B cell (primary cell): Measurements from ENCODE around the gene PAGE4. TPM values are rescaled to one million over a fixed set of nuclear protein-coding genes. Genes with fewer than 3 reads are reported as not detected.

ENCODE experiments used
- ATAC-seq: fragments of 200-7000 bp; cut with Tn5 transposase; one replicate; pipeline ENCODE4 v1.10.0; 2021; ENCODE audit warnings: low read depth, mild to moderate bottlenecking, moderate number of reproducible peaks, moderate library complexity
- CTCF ChIA-PET: fragments of 350-600 bp; sonication (Branson Sonifier 250); formaldehyde crosslinking; loops from one replicate; lab custom pipeline; 2021; ENCODE audit warnings: antibody characterized with exemption, inconsistent platforms; lab: Charles Lee
- POLR2A ChIA-PET: fragments of 350-600 bp; sonication (Branson Sonifier 250); formaldehyde crosslinking; loops from one replicate; lab custom pipeline; 2021; ENCODE audit warnings: antibody characterized with exemption; lab: Charles Lee
- DNase-seq: peaks from one replicate; pipeline ENCODE4 v3.0.0; 2013
- H2AFZ ChIP-seq: 2 replicates; pipeline ENCODE4 v1.6.1; 2012; ENCODE audit warnings: mild to moderate bottlenecking, low read depth, low read length; ENCODE audit not compliant: insufficient read depth, poor library complexity, severe bottlenecking
- H3K27ac ChIP-seq, 2 donors: 1 replicate in 1 of 2; 2 replicates in 1 of 2; pipeline ENCODE4 v1.5.1; 2012 to 2013; ENCODE audit warnings: low read length in 2 of 2, mild to moderate bottlenecking in 2 of 2, moderate library complexity in 1 of 2
- H3K27me3 ChIP-seq, 4 experiments: fragments of 200-600 bp in 1 of 4; sonication (generic) in 1 of 4; replicated peaks in 1 of 4; 1 replicate in 2 of 4; 2 replicates in 2 of 4; pipeline versions ENCODE4 v1.6.1 to v1.7.0; 2013 to 2016; ENCODE audit warnings: low read length in 3 of 4, mild to moderate bottlenecking in 2 of 4, mixed read lengths in 1 of 4, moderate library complexity in 1 of 4; ENCODE audit not compliant: insufficient read depth in 4 of 4, control insufficient read depth in 3 of 4; ENCODE audit errors: control extremely low read depth in 1 of 4
- H3K36me3 ChIP-seq, 2 experiments: replicated peaks in 1 of 2; 1 replicate in 1 of 2; 2 replicates in 1 of 2; pipeline versions ENCODE4 v1.6.1 to v1.7.1; 2013; ENCODE audit warnings: low read length in 1 of 2; ENCODE audit not compliant: insufficient read depth in 2 of 2, control insufficient read depth in 1 of 2; ENCODE audit errors: control extremely low read depth in 1 of 2, extremely low read depth in 1 of 2
- H3K4me1 ChIP-seq, 2 donors: fragments of 200-600 bp in 1 of 2; sonication (generic) in 1 of 2; 1 replicate in 1 of 2; 2 replicates in 1 of 2; pipeline versions ENCODE4 v1.5.1 to v1.6.1; 2013 to 2017; ENCODE audit warnings: low read length in 2 of 2; ENCODE audit not compliant: control insufficient read depth in 2 of 2, insufficient read depth in 2 of 2
- H3K4me2 ChIP-seq: replicated peaks from 2 replicates; pipeline ENCODE3; 2012; ENCODE audit warnings: mild to moderate bottlenecking, low read depth, low read length; ENCODE audit not compliant: poor library complexity, severe bottlenecking
- H3K4me3 ChIP-seq, 5 experiments: fragments of 200-600 bp in 1 of 5; sonication (generic) in 1 of 5; 1 replicate in 3 of 5; 2 replicates in 2 of 5; pipeline versions ENCODE4 v1.5.1 to v1.7.0; 2011 to 2016; ENCODE audit warnings: low read length in 4 of 5, mild to moderate bottlenecking in 4 of 5, low read depth in 2 of 5, control low read depth in 1 of 5, moderate library complexity in 1 of 5; ENCODE audit not compliant: insufficient read depth in 1 of 5; ENCODE audit errors: control extremely low read depth in 1 of 5, extremely low read depth in 1 of 5
- H3K79me2 ChIP-seq: fragments of 200-600 bp; sonication (generic); one replicate; pipeline ENCODE4 v1.6.0; 2016; ENCODE audit warnings: low read length; ENCODE audit not compliant: control insufficient read depth, insufficient read depth
- H3K9ac ChIP-seq: fragments of 200-600 bp; sonication (generic); 2 replicates; pipeline ENCODE4 v1.6.1; 2017; ENCODE audit warnings: mild to moderate bottlenecking, low read length, moderate library complexity
- H3K9me3 ChIP-seq, 3 donors: one replicate each; pipeline versions ENCODE4 v1.6.1 to v1.7.1; 2013; ENCODE audit warnings: low read length in 2 of 3; ENCODE audit not compliant: control insufficient read depth in 2 of 3, insufficient read depth in 1 of 3; ENCODE audit errors: control extremely low read depth in 1 of 3
- H4K20me1 ChIP-seq: 2 replicates; pipeline ENCODE4 v1.6.0; 2012; ENCODE audit warnings: mild to moderate bottlenecking, low read length; ENCODE audit not compliant: insufficient read depth, control insufficient read depth, poor library complexity, severe bottlenecking
- H3K27ac Mint-ChIP-seq: one replicate; pipeline ENCODE4 v1.8.0; 2021; ENCODE audit warnings: mixed read lengths
- H3K27me3 Mint-ChIP-seq: one replicate; pipeline ENCODE4 v1.8.0; 2021; ENCODE audit warnings: mixed read lengths
- H3K4me1 Mint-ChIP-seq: one replicate; pipeline ENCODE4 v1.8.0; 2021; ENCODE audit warnings: mixed read lengths
- H3K4me3 Mint-ChIP-seq: one replicate; pipeline ENCODE4 v1.8.0; 2021; ENCODE audit warnings: mixed read lengths
- H3K9me3 Mint-ChIP-seq: one replicate; pipeline ENCODE4 v1.8.0; 2022; ENCODE audit warnings: mixed read lengths; ENCODE audit not compliant: insufficient read depth
- CTCF ChIP-seq: fragments of 200-600 bp; IDR thresholded peaks from one replicate; pipeline ENCODE4 v1.8.0; 2022; ENCODE audit warnings: antibody characterized with exemption, mild to moderate bottlenecking
- EZH2 ChIP-seq: IDR thresholded peaks from 2 replicates; pipeline ENCODE4 v1.6.1; 2012; ENCODE audit warnings: borderline replicate concordance, low read depth, mild to moderate bottlenecking, moderate library complexity, low read length; ENCODE audit not compliant: insufficient read depth, poor library complexity, severe bottlenecking
- WGBS: methylation state at CpG from one replicate; pipeline ENCODE4 v1.1.5; 2013; ENCODE audit warnings: missing lambda C conversion rate; ENCODE audit not compliant: insufficient coverage; 5-methylcytosine and 5-hydroxymethylcytosine counted together
- intact Hi-C: fragments of 100-400 bp; cut with micrococcal nuclease; formaldehyde crosslinking; loops from one replicate; pipeline ENCODE4 v1.10.0; 2022
- polyA plus RNA-seq: library from polyadenylated mRNA; depleted of rRNA; stranded (reverse); fragments of >200 nt; gene quantifications from 2 replicates; pipeline ENCODE4 v1.2.3, GENCODE V29; 2012
- total RNA-seq, 2 donors: library from RNA; stranded (reverse); fragments of 120-200 nt in 1 of 2; gene quantifications; 1 replicate in 1 of 2; 2 replicates in 1 of 2; pipeline versions ENCODE4 v1.2.3 to v1.2.4, GENCODE V29; 2013 to 2022

The PAGE4 gene
- total and polyA plus RNA-seq, 2 donors (not counting 1 experiment from before 2014, with no cell fraction given), result not detected

GRCh38 chrX:49859491-49859890 is 30.4 kb downstream of the PAGE4 start:
- Histone ChIP-seq H3K27ac (no peak overlapping the region), H3K4me1 (no peaks in the 10 kb centered on the region), H3K4me2 (no peak overlapping the region), H3K79me2 (no peaks in the 10 kb centered on the region), H3K4me3 (no peak overlapping the region), H2AFZ (no peak overlapping the region), H3K36me3 (no peaks in the 10 kb centered on the region), H3K27me3 (no peaks in the 10 kb centered on the region), H3K9ac (no peak overlapping the region), H4K20me1 (no peaks in the 10 kb centered on the region), H3K9me3 (no peaks in the 10 kb centered on the region)
- no peak overlapping the region for H3K4me3 Mint-ChIP-seq
- DNase-seq, result no peak
- H3K27me3 Mint-ChIP-seq, result peaks cover 9% of the 10 kb centered on the region
- no peak for ATAC-seq
- no peak overlapping the region for H3K27ac Mint-ChIP-seq
- no peaks in the 10 kb centered on the region for H3K4me1 Mint-ChIP-seq
- TF ChIP-seq EZH2 (no peak), CTCF (no peak)
- H3K9me3 Mint-ChIP-seq, result no peaks in the 10 kb centered on the region
- no CpG with 5 or more reads among the region's 1 CpG for WGBS
- intact Hi-C loops, result no loop called here
- ChIA-PET POLR2A (no interaction called here), CTCF (no interaction called here)

- no peaks in the 10 kb centered on the region for H3K4me1 ChIP-seq
- no peaks in the 10 kb centered on the region for H3K4me1 Mint-ChIP-seq
- DNase-seq (no peak), ATAC-seq (no peak)
- ChIA-PET POLR2A (no interaction called here), CTCF (no interaction called here)
- no peak for TF ChIP-seq CTCF
- TF ChIP-seq EZH2, result no peak
- no peak overlapping the region for H3K4me3 Mint-ChIP-seq
- no peak overlapping the region for H3K4me3 ChIP-seq
- no peaks in the 10 kb centered on the region for H3K9me3 ChIP-seq
- no peak overlapping the region for H3K27ac ChIP-seq
- no peaks in the 10 kb centered on the region for H4K20me1 ChIP-seq
- H2AFZ ChIP-seq, result no peak overlapping the region
- no peaks in the 10 kb centered on the region for H3K36me3 ChIP-seq
- H3K27me3 Mint-ChIP-seq, result peaks cover 9% of the 10 kb centered on the region
- H3K4me2 ChIP-seq, result no peak overlapping the region
- H3K79me2 ChIP-seq, result no peaks in the 10 kb centered on the region
- intact Hi-C loops, result no loop called here
- no peaks in the 10 kb centered on the region for H3K27me3 ChIP-seq
- H3K9ac ChIP-seq, result no peak overlapping the region
- WGBS, result no CpG with 5 or more reads among the region's 2 CpGs
- no peak overlapping the region for H3K27ac Mint-ChIP-seq
- no peaks in the 10 kb centered on the region for H3K9me3 Mint-ChIP-seq
Observed at GRCh38 chrX:49860867-49861535, 31.9 kb downstream of the PAGE4 start.
